ENCODE results near the gene PAPPA2.

PAPPA2 gene

DNA sequence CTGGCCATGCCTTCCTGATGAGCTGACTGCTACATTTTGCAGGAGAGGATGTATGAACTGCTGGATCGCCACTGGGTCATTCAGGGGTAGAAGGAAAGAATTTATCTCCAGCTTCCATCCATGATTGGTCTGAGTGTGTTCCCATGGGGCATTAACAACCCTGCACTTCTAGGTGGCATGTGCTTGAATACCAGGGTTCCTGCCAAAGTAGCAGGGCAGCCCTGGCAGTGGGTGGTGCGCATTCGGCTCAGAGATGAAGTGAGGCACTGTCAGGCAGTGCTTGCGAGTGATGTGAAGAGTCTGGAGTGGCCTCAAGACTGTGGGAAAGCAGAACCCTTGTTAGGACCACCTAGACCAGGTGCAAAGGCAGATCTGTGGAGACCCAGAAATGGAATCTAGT lies 406.6 kb downstream of the PAPPA2 start:
- H3K27ac ChIP-seq: no peak overlapping the region
- no peak for TF ChIP-seq ZFX (IDR thresholded peaks at IDR 0.05)
- TF ChIP-seq, protein P1, sequence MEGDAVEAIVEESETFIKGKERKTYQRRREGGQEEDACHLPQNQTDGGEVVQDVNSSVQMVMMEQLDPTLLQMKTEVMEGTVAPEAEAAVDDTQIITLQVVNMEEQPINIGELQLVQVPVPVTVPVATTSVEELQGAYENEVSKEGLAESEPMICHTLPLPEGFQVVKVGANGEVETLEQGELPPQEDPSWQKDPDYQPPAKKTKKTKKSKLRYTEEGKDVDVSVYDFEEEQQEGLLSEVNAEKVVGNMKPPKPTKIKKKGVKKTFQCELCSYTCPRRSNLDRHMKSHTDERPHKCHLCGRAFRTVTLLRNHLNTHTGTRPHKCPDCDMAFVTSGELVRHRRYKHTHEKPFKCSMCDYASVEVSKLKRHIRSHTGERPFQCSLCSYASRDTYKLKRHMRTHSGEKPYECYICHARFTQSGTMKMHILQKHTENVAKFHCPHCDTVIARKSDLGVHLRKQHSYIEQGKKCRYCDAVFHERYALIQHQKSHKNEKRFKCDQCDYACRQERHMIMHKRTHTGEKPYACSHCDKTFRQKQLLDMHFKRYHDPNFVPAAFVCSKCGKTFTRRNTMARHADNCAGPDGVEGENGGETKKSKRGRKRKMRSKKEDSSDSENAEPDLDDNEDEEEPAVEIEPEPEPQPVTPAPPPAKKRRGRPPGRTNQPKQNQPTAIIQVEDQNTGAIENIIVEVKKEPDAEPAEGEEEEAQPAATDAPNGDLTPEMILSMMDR (conservative IDR thresholded peaks at IDR 0.05): no peak

DNA sequence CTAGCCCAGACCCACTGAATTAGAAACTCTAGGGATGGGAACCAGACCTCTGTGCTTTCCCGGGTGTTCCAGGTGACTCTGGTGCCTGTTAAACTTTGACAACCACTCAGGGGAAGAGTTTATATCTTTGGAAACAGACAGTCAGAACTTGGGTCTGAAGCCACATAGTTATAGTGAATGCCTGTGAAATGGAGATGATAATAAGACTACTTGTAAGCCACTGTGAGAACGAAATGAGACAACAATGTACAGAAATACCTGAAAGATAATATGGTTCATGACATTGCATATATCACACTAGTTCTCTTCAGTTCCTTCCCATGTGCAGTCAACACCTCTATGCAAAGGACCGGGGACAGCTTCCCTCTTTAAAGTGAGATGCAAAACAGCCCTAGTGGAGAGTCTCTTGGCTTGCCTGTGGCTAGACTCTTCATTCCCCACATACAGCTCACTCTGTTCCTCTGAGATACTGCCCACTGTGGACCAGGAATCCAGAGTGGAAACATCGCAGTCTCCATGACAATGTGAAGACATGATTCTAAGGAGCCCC lies 414.1 kb downstream of the PAPPA2 start:
- TF ChIP-seq ZFX (IDR thresholded peaks at IDR 0.05): no peak
- TF ChIP-seq, protein P1 (conservative IDR thresholded peaks at IDR 0.05): no peak
- no peak overlapping the region for H3K27ac ChIP-seq

DNA sequence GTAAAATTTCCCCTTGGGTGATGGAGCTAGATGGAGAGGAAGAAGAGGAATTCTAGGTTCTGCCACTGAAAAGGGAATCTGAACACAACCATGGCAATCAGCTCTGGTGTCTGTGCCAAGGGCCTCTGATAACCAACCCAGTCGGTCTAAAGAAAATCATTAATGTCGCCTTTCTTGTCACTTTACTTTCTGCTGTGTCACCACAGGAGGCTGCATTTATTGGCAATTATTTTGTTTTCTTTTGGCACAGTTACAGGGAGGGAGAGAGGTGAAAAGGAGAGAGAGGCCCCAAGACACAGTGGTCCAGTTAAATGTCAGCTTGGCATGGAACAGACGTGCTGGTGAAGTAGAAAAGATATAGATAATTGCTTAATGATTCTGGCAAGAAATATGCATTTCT lies 414.6 kb downstream of the PAPPA2 start:
- TF ChIP-seq, protein P1 (conservative IDR thresholded peaks at IDR 0.05): no peak
- TF ChIP-seq ZFX (IDR thresholded peaks at IDR 0.05): no peak
- no peak overlapping the region for H3K27ac ChIP-seq

DNA sequence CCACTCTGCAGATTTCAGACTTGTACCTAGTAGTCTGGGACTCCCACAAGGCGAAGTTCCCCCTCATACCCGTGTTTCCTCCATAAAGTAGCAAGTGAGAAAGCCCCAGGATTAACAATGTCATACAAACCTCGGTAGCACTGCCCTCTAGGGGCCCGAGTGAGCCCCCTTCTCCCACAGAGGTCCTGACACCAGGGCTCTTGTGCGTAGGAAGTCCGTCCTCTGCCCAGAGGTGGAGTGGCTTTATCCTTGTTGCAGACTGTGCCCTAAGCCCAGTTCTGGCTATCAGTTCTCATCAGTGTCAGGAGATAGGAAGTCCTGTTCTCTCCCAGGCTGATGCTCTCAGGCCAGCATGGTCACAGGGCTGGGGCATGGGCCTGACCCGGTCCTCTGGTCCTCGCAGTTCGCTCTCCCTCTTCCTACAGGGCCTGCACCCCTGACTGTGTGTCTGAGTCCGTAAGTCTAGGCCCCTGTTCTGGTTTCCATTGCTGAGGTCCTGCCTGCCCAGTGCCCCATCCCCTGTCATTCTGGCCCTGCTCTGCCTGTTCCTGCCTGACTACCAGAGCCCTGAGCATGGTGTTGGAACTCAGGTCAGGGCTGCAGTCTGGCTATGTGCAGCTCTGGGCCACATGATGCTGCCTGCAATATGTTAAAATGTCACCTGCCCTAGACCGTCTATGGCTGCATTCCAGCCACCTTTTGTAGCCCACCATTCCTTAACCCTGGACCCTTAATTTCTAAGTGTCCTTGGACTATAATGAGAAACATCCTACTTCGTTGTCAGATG lies 416.0 kb downstream of the PAPPA2 start:
- TF ChIP-seq, protein P1 (conservative IDR thresholded peaks at IDR 0.05): peak; percentile 24
- no peak for TF ChIP-seq ZFX (IDR thresholded peaks at IDR 0.05)
- no peak overlapping the region for H3K27ac ChIP-seq

DNA sequence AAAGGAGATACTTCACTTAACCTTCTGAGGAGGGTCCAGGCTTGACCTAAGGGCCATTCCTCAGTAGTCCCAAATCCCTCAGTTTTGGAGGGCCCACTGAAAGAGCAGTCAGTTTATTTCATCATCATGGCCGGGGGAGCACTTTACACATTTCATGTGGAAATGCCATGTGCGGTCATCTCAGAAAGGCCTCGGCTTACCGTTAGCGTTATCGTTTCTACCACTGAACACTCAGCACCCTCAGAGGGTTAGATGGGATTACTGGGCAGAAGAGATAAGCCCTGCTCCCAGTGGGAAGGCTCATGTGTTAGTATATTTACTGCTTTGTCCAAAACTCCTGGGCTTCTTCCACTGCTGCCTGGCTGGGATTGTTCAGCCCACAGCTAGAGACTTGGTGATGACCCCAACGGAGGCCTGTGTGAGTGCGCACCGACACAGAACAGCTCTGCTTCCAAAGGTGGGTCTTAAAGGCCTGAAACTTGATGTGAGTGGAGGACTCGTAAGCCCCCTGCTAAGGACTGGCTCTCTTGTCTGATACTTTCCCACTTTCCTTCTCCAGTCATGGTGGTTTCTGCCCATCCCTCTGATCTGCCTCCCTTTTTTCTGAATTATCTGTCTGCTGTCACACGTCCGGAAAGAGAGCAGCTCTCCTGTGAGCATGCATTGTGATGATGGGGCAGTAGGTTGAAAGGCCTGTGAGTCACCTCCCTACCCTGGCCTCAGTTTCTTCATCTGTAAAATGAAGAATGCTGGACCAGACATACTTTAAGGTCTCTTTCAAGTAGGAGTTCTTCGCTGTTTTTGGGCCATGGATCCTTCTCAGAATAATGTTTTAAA lies 417.0 kb downstream of the PAPPA2 start:
- TF ChIP-seq, protein P1 (conservative IDR thresholded peaks at IDR 0.05): no peak
- no peak for TF ChIP-seq ZFX (IDR thresholded peaks at IDR 0.05)
- no peak overlapping the region for H3K27ac ChIP-seq

DNA sequence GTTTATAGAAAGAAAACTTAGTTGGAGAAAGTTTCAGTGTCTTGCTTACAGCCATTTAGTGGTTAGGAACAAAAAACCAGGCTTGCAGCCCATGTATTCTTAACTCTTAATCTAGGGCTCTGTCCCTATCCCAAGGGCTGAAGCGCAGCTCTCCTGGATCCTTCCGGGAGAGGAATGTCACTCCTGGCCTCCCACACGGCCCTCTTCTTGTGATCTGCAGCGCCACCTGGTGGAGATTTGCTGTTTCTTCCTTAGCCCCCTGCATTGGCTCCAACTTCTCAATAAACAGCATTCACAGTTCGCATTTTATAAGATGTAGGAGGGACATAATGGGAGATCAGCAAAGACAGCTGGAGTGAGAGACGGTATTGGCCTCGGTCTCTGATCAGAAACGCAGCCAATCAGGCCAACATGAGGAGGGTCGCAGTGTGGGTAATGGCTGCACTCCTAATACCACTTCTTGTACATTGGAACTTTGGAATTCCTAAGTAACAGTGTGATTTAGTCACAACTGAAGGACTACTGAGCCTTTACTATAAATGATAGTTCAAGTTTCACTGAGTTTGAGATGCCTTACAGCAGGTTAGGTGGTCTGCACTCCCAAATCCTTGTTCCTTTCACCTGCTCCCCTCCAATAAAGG lies 418.1 kb downstream of the PAPPA2 start:
- TF ChIP-seq, protein P1 (conservative IDR thresholded peaks at IDR 0.05): peak; percentile 92
- TF ChIP-seq ZFX (IDR thresholded peaks at IDR 0.05): no peak

More for the DNA sequence above, 418.1 kb downstream of the PAPPA2 start:
- H3K27ac ChIP-seq: no peak overlapping the region
